ENCODE data around the gene SLC6A6. TPM values are rescaled to one million over a fixed set of nuclear protein-coding genes. Genes with fewer than 3 reads are reported as not detected.
A peak's percentile ranks its signal among the peaks of the same experiment; 100 is the strongest.

Gene SLC6A6
- total RNA-seq, 4 donors from 2014 or later = 15.4 to 37.6 (median 20.9) TPM

DNA sequence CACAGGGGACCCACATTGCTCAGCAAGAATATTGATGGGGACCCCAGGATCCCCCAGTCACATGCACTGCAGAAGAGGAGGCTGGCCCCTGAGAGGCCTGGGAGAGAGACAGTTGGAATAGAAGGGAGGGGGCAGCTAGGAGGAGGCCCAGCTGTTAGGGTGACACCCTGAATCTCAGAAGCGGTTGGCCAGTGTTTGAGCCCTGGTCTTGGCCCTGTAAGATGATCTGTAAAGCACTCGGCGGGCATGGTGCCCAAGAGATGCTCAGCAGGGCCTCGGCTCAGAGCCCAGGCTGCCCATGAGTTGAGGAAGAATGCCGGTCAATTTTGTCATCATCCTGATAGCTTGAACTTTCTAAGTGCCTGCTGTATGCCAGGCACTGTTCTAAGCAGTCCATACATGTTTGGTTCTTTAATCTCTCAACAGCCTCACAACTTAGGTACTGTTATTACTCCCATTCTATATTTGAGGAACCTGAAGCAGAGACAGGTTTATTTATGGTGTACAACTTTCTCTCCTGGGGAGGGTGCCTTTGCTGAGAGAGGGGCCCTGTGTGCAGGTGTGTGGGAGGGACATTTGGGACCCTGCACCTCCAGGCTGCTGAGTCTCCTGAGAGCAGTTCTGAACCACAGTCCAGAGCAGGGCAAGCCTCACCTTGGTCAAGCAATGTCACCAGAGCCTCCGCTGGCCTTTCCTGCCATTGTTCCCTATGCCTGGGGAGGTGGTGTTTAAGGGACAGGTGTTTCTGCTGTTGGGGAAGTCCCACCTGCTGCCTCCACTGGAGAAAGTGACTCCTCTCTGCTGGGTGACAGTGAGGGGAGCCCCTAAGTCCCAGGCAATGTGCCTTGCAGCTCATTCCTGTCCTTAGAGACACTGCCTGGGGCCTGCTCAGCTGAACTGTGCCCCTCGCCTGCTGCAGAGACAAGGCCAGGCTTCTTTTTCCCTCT, 26.0 kb downstream of the SLC6A6 start:
- TF ChIP-seq POLR2A (IDR thresholded peaks at IDR 0.05) (no peak), EP300 (IDR thresholded peaks at IDR 0.05) (no peak), POLR2AphosphoS5 (IDR thresholded peaks at IDR 0.05) (no peak)
- TF ChIP-seq, protein P1, sequence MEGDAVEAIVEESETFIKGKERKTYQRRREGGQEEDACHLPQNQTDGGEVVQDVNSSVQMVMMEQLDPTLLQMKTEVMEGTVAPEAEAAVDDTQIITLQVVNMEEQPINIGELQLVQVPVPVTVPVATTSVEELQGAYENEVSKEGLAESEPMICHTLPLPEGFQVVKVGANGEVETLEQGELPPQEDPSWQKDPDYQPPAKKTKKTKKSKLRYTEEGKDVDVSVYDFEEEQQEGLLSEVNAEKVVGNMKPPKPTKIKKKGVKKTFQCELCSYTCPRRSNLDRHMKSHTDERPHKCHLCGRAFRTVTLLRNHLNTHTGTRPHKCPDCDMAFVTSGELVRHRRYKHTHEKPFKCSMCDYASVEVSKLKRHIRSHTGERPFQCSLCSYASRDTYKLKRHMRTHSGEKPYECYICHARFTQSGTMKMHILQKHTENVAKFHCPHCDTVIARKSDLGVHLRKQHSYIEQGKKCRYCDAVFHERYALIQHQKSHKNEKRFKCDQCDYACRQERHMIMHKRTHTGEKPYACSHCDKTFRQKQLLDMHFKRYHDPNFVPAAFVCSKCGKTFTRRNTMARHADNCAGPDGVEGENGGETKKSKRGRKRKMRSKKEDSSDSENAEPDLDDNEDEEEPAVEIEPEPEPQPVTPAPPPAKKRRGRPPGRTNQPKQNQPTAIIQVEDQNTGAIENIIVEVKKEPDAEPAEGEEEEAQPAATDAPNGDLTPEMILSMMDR (IDR thresholded peaks at IDR 0.05) = no peak
- H3K4me3 ChIP-seq = no peak overlapping the region
- peak overlapping the region in 1 of 4 donors; percentile 24 for H3K27ac ChIP-seq
- WGBS, 2 donors (ENCODE audit: low coverage in 1 of 2) = 60% methylated on average over 1 of the region's 7 CpGs; no CpG with 5 or more reads in 1 of the 2 donors
- H3K4me1 ChIP-seq = peaks cover 0 to 84% (median 16%) of the 10 kb centered on the region in 3 donors
- ATAC-seq = no peak
- no peaks in the 10 kb centered on the region for H3K9me3 ChIP-seq
- H3K27me3 ChIP-seq = no peaks in the 10 kb centered on the region
- H3K36me3 ChIP-seq = no peaks in the 10 kb centered on the region

DNA sequence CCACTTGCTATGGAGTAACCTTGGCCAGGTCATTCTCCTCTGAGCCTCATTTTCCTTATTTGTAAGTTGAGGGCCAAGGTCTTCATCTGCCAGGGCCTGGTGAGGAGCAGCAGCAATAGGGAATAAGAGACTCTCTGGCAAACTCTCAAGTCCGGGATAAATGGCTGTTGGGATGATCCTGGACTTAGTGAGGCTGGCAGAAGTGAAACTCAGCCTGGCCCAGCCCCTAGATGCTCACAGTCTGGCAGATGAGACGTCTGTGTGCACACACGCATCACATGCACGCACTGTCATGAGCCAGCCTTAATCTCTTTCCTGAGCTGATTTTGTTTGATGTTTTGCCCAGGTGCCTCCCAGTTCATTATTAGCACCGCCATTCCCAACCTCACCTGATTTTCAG, 26.8 kb downstream of the SLC6A6 start:
- H3K36me3 ChIP-seq = no peaks in the 10 kb centered on the region
- peak overlapping the region in 1 of 4 donors; percentile 24 for H3K27ac ChIP-seq
- 63 to 92% methylated on average over 2 of the region's 5 CpGs for WGBS, 2 donors (ENCODE audit: low coverage in 1 of 2)
- peaks cover 0 to 84% (median 19%) of the 10 kb centered on the region in 3 donors for H3K4me1 ChIP-seq
- no peaks in the 10 kb centered on the region for H3K27me3 ChIP-seq
- H3K4me3 ChIP-seq = no peak overlapping the region
- H3K9me3 ChIP-seq = no peaks in the 10 kb centered on the region
- no peak for TF ChIP-seq POLR2A (IDR thresholded peaks at IDR 0.05)
- TF ChIP-seq, protein P1 (IDR thresholded peaks at IDR 0.05) = no peak
- TF ChIP-seq POLR2AphosphoS5 (IDR thresholded peaks at IDR 0.05) = no peak
- TF ChIP-seq EP300 (IDR thresholded peaks at IDR 0.05) = no peak
- ATAC-seq = peak; percentile 23

DNA sequence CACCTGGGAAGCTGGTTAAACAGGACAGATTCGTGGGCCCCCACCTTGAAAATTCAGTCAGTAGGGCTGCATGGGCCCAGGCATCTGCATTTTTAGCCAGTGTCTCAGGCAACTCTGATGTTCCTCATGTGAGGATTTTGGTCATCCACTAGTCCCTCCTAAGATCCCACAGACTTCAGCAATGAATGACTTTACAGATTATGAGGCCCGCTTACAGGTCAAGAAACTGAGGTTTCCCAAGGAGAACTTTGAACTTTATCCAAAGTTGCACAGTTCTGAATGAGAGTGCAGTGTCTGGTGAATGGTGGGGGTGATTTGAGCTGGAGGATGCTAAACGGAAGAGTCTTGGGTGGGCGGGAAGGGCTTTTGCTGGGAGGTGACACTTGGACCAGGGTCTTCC, 27.2 kb downstream of the SLC6A6 start:
- Histone ChIP-seq H3K27me3 (no peaks in the 10 kb centered on the region), H3K27ac (no peak overlapping the region), H3K4me3 (no peak overlapping the region), H3K4me1 (peaks cover 0 to 84% (median 23%) of the 10 kb centered on the region in 3 donors), H3K9me3 (no peaks in the 10 kb centered on the region), H3K36me3 (no peaks in the 10 kb centered on the region)
- TF ChIP-seq POLR2A (IDR thresholded peaks at IDR 0.05) (no peak), POLR2AphosphoS5 (IDR thresholded peaks at IDR 0.05) (no peak), EP300 (IDR thresholded peaks at IDR 0.05) (no peak)
- TF ChIP-seq, protein P1 (IDR thresholded peaks at IDR 0.05) = no peak
- WGBS, 2 donors (ENCODE audit: low coverage in 1 of 2) = 90 to 100% methylated on average over 2 to 4 of the region's 4 CpGs
- no peak for ATAC-seq

DNA sequence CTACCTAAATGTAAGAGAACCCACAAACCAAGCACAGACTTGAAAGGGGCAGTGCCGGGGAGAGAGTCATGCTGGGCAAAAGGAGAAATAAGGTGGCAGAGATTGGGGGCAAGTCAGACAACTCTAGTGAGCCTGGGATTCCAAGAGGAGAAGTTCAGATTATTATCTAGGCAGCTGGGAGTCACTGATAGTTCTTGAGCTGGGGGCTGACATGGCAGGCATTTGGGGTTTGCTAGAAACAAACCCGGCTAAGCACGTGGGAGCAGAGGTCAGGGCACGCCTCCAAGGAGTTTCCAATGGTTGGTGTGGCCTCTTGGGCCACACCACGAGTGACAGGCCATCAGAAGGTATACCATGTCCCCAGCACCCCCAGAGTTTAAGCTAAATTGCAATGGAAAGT, 27.6 kb downstream of the SLC6A6 start:
- ATAC-seq = no peak
- H3K9me3 ChIP-seq = no peaks in the 10 kb centered on the region
- no peak for TF ChIP-seq EP300 (IDR thresholded peaks at IDR 0.05)
- H3K27ac ChIP-seq = no peak overlapping the region
- WGBS, 2 donors (ENCODE audit: low coverage in 1 of 2) = 93 to 100% methylated on average over 3 of the region's 5 CpGs
- peaks cover 0 to 84% (median 27%) of the 10 kb centered on the region in 3 donors for H3K4me1 ChIP-seq
- H3K36me3 ChIP-seq = no peaks in the 10 kb centered on the region
- H3K4me3 ChIP-seq = no peak overlapping the region
- H3K27me3 ChIP-seq = no peaks in the 10 kb centered on the region

DNA sequence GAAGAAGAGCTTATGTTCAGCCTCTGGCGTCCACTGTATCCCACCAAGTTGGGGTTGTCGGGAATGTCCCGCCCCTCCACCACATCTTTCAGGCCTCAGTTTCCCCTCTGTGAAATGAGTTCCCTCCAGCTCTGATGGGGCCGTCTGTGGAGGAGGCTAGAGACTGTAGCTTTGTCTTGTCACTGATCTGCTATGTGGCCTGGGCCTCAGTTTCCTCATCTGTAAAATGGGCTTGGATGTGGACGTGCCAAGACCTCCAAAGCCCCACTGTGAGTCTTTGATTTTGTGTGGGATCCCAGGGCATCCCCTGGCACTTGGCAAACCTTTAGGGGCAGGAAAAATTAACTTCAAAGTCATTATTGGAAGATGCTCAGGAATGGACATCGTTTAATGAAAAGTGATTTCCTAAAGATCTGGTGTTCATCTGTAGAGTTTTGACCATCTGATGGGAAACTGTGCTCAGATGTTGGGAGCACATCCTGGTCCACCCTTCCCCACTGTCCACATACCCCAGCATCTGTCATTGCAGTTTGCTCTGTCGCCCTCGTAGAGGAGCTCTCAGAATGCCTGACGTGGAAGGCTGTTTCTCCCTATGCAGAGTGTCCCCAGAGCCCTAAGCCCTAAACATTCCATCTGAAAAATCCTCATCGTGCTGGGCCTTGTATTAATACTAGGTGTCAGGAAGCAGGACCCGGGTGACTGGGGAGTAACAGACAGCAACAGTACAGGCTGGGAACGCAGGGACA, 28.5 kb downstream of the SLC6A6 start:
- H3K36me3 ChIP-seq = no peaks in the 10 kb centered on the region
- TF ChIP-seq EP300 (IDR thresholded peaks at IDR 0.05) = no peak
- no peak for TF ChIP-seq POLR2AphosphoS5 (IDR thresholded peaks at IDR 0.05)
- TF ChIP-seq POLR2A (IDR thresholded peaks at IDR 0.05) = no peak
- TF ChIP-seq, protein P1 (IDR thresholded peaks at IDR 0.05) = no peak
- H3K27me3 ChIP-seq = no peaks in the 10 kb centered on the region
- peak overlapping the region in 3 of 4 donors; percentile 48 to 66 (median 54) for H3K27ac ChIP-seq
- peaks cover 0 to 85% (median 30%) of the 10 kb centered on the region in 3 donors for H3K4me1 ChIP-seq
- no peak overlapping the region for H3K4me3 ChIP-seq
- 95% methylated on average over 4 of the region's 12 CpGs; no CpG with 5 or more reads in 1 of the 2 donors for WGBS, 2 donors (ENCODE audit: low coverage in 1 of 2)
- H3K9me3 ChIP-seq = no peaks in the 10 kb centered on the region
- ATAC-seq = no peak

Measured in gastroesophageal sphincter (tissue), 4 donors.